Heart left ventricle (tissue), 16 donors: ENCODE measurements around the gene MRPL55. TPM values are rescaled to one million over a fixed set of nuclear protein-coding genes. Genes with fewer than 3 reads are reported as not detected.

ENCODE experiments used
- ATAC-seq, 4 donors: fragments of 200-7000 bp; cut with Tn5 transposase; one replicate each; pipeline ENCODE4 v1.9.1; 2020 to 2022; ENCODE audit warnings: moderate library complexity in 4 of 4, mild to moderate bottlenecking in 3 of 4, moderate number of reproducible peaks in 1 of 4
- DNase-seq, 5 donors: peaks; one replicate each; pipeline ENCODE4 v3.0.0-alpha.2; 2020
- H3K27ac ChIP-seq, 12 donors: fragments of 200-600 bp; sonication (generic) in 4 of 12; one replicate each; pipeline versions ENCODE4 v1.5.0 to v1.8.0; 2016 to 2022; ENCODE audit warnings: mild to moderate bottlenecking in 2 of 12
- H3K27me3 ChIP-seq, 9 donors: fragments of 200-600 bp; sonication (generic) in 2 of 9; one replicate each; pipeline versions ENCODE4 v1.5.1 to v1.8.0; 2016 to 2022; ENCODE audit warnings: mild to moderate bottlenecking in 3 of 9
- H3K36me3 ChIP-seq, 9 donors: fragments of 200-600 bp; sonication (generic) in 2 of 9; one replicate each; pipeline versions ENCODE4 v1.5.0 to v1.8.0; 2018 to 2022; ENCODE audit warnings: mild to moderate bottlenecking in 2 of 9
- H3K4me1 ChIP-seq, 12 donors: fragments of 200-600 bp; sonication (generic) in 4 of 12; one replicate each; pipeline versions ENCODE4 v1.5.0 to v1.8.0; 2016 to 2022; ENCODE audit warnings: mild to moderate bottlenecking in 3 of 12
- H3K4me3 ChIP-seq, 12 donors: fragments of 200-600 bp; sonication (generic) in 4 of 12; one replicate each; pipeline versions ENCODE4 v1.5.0 to v1.8.0; 2017 to 2022; ENCODE audit warnings: mild to moderate bottlenecking in 9 of 12, moderate library complexity in 4 of 12
- H3K9me3 ChIP-seq, 12 donors: fragments of 200-600 bp; sonication (generic) in 4 of 12; one replicate each; pipeline versions ENCODE4 v1.5.0 to v1.8.0; 2016 to 2022; ENCODE audit warnings: mild to moderate bottlenecking in 1 of 12
- POLR2A ChIP-seq, 2 donors: fragments of 450-650 bp; IDR thresholded peaks; one replicate each; pipeline ENCODE4 v1.6.1; 2017; ENCODE audit warnings: antibody characterized with exemption in 2 of 2, mild to moderate bottlenecking in 2 of 2, moderate library complexity in 2 of 2
- WGBS, 4 donors: extraction: QIAGEN DNeasy Blood & Tissue Kit in 2 of 4; methylation state at CpG; one replicate each; pipeline versions ENCODE4 v1.1.5 to v1.1.7; 2013 to 2018; 5-methylcytosine and 5-hydroxymethylcytosine counted together
- intact Hi-C, 10 donors: fragments of 100-400 bp; cut with DNase I; formaldehyde crosslinking; loops; one replicate each; pipeline versions ENCODE4 v1.11.1 to v1.14.2; 2022
- polyA plus RNA-seq, 2 donors: library from polyadenylated mRNA; stranded (reverse); fragments of 200-250 nt; gene quantifications; one replicate each; pipeline ENCODE4 v1.2.3, GENCODE V29; 2013
- total RNA-seq, 9 donors: library from RNA; depleted of rRNA in 2 of 9; stranded (reverse); fragments of >200 nt in 2 of 9; fragmentation: NEBNext Ultra II Directional in 3 of 9; extraction: Animal tissue kit (Norgen Biotek cat#: 25700) in 3 of 9; gene quantifications; one replicate each; pipeline versions ENCODE4 v1.1.0 to v1.2.4, GENCODE V29; 2016 to 2023
- TF ChIP-seq, protein P1 (sequence below), 12 donors: fragments of 200-600 bp; sonication (generic) in 4 of 12; IDR thresholded peaks; one replicate each; pipeline versions ENCODE4 v1.5.0 to v1.8.0; 2018 to 2022; ENCODE audit warnings: antibody characterized with exemption in 12 of 12, mild to moderate bottlenecking in 5 of 12
- donor health status: ischemic (EF 13 %, LVEDD 7.1; RV severe dilation, severe dysfunction).
- donor health status: healthy with polysubstance abuse.
- donor health status: DM: no; HTN: yes; CAD: no.
- donor health status: DM: no; HTN: no; CAD: no.
- donor health status: ischemic (EF 25% LVEDD 6.9; RV normal size, moderate dysfunction).
- donor health status: ischemic (EF 25% LVEDD 5.7; RV mildly dilated, moderate dysfunction).
- donor health status: healthy.
- donor health status: DM: yes; HTN: yes; CAD: no.
- donor health status: ischemic (EF 35%, LVEDD 5.7; RV mildly dilated, moderate dysfunction).
- donor health status: nonischemic (EF 11% LVEDD 7.7; RV severe dilation, severe dysfunction).
- donor health status: DM: yes; HTN: yes; CAD: no.
- donor health status: PGD.
- donor health status: ischemic (EF 29% LVEDD 5.4; RV normal size, mild dysfunction).
- donor health status: nonischemic (EF 23%, LVEDD 6.1; RV moderate dilation, normal function).

Gene MRPL55
- total and polyA plus RNA-seq, 11 donors: 35.5 to 141 (median 55.1) TPM

GRCh38 chr1:228139406-228139930, 30.4 kb upstream of the MRPL55 start:
- Histone ChIP-seq H3K27ac (peak overlapping the region; percentile 64 to 100 (median 99)), H3K36me3 (peaks cover 0 to 15% (median 0%) of the 10 kb centered on the region in 9 donors), H3K4me1 (peaks cover 14 to 48% (median 37%) of the 10 kb centered on the region in 12 donors), H3K9me3 (no peaks in the 10 kb centered on the region), H3K27me3 (no peaks in the 10 kb centered on the region), H3K4me3 (peak overlapping the region in 11 of 12 donors; percentile 84 to 100 (median 93))
- ATAC-seq (no peak), DNase-seq (no peak)
- intact Hi-C loops: loop anchor here in 5 of 10 donors (1.0 to 10.0 kb wide), 5 partner anchors 30 to 355 kb away; partner anchors contain the start of gene MRPL55 (in 1 of the 5)
- TF ChIP-seq, protein P1, sequence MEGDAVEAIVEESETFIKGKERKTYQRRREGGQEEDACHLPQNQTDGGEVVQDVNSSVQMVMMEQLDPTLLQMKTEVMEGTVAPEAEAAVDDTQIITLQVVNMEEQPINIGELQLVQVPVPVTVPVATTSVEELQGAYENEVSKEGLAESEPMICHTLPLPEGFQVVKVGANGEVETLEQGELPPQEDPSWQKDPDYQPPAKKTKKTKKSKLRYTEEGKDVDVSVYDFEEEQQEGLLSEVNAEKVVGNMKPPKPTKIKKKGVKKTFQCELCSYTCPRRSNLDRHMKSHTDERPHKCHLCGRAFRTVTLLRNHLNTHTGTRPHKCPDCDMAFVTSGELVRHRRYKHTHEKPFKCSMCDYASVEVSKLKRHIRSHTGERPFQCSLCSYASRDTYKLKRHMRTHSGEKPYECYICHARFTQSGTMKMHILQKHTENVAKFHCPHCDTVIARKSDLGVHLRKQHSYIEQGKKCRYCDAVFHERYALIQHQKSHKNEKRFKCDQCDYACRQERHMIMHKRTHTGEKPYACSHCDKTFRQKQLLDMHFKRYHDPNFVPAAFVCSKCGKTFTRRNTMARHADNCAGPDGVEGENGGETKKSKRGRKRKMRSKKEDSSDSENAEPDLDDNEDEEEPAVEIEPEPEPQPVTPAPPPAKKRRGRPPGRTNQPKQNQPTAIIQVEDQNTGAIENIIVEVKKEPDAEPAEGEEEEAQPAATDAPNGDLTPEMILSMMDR (IDR thresholded peaks at IDR 0.05): no peak
- no peak for TF ChIP-seq POLR2A (IDR thresholded peaks at IDR 0.05)
- WGBS, 4 donors: 20 to 33% (median 24%) methylated on average over 28 to 30 of the region's 30 CpGs

GRCh38 chr1:228136901-228137300, 27.8 kb upstream of the MRPL55 start:
- 33 to 58% (median 47%) methylated on average over 1 of the region's 1 CpG for WGBS, 4 donors
- H3K9me3 ChIP-seq: no peaks in the 10 kb centered on the region
- no peak overlapping the region for H3K27ac ChIP-seq
- peaks cover 5 to 23% (median 12%) of the 10 kb centered on the region in 12 donors for H3K4me1 ChIP-seq
- intact Hi-C loops: loop anchor here in 5 of 10 donors (5.0 to 10.0 kb wide), 4 partner anchors 138 to 358 kb away; no protein-coding TSS in a partner anchor
- ATAC-seq: no peak
- peaks cover 0 to 4% (median 0%) of the 10 kb centered on the region in 9 donors for H3K36me3 ChIP-seq
- no peak for TF ChIP-seq POLR2A (IDR thresholded peaks at IDR 0.05)
- TF ChIP-seq, protein P1 (IDR thresholded peaks at IDR 0.05): no peak
- DNase-seq: no peak
- peaks cover 0 to 4% (median 0%) of the 10 kb centered on the region in 9 donors for H3K27me3 ChIP-seq
- no peak overlapping the region for H3K4me3 ChIP-seq

GRCh38 chr1:228134591-228134990, 25.5 kb upstream of the MRPL55 start:
- ATAC-seq (no peak), DNase-seq (no peak)
- peaks cover 0 to 14% (median 2%) of the 10 kb centered on the region in 12 donors for H3K4me1 ChIP-seq
- no peaks in the 10 kb centered on the region for H3K9me3 ChIP-seq
- H3K4me3 ChIP-seq: no peak overlapping the region
- intact Hi-C loops: loop anchor here (5.0 to 10.0 kb wide), 7 partner anchors 33 to 383 kb away; partner anchors contain the start of gene IBA57 (in 4 of the 10)
- no peak overlapping the region for H3K27ac ChIP-seq
- TF ChIP-seq POLR2A (IDR thresholded peaks at IDR 0.05): no peak
- TF ChIP-seq, protein P1 (IDR thresholded peaks at IDR 0.05): no peak
- WGBS, 4 donors: 84 to 85% (median 85%) methylated on average over 12 of the region's 12 CpGs
- H3K36me3 ChIP-seq: no peaks in the 10 kb centered on the region
- H3K27me3 ChIP-seq: peaks cover 0 to 4% (median 0%) of the 10 kb centered on the region in 9 donors

GRCh38 chr1:228131766-228132165, 22.7 kb upstream of the MRPL55 start:
- peaks cover 0 to 8% (median 2%) of the 10 kb centered on the region in 12 donors for H3K4me1 ChIP-seq
- intact Hi-C loops: loop anchor here (5.0 to 10.0 kb wide), 7 partner anchors 36 to 386 kb away; partner anchors contain the start of gene IBA57 (in 4 of the 10)
- ATAC-seq: no peak

More at GRCh38 chr1:228131766-228132165, 22.7 kb upstream of the MRPL55 start:
- WGBS, 4 donors: 92 to 94% (median 93%) methylated on average over 2 of the region's 2 CpGs
- DNase-seq: no peak
- Histone ChIP-seq H3K36me3 (no peaks in the 10 kb centered on the region), H3K27me3 (peaks cover 0 to 10% (median 0%) of the 10 kb centered on the region in 9 donors), H3K27ac (no peak overlapping the region), H3K4me3 (no peak overlapping the region), H3K9me3 (no peaks in the 10 kb centered on the region)
- no peak for TF ChIP-seq POLR2A (IDR thresholded peaks at IDR 0.05)
- TF ChIP-seq, protein P1 (IDR thresholded peaks at IDR 0.05): no peak
